22Rv1 (cell line): ENCODE data around the gene COL9A3.

Experiments
- H3K27ac ChIP-seq: fragments of 450-650 bp; 2 replicates; pipeline ENCODE4 v1.5.1; 2017
- ZFX ChIP-seq: fragments of 450-650 bp; IDR thresholded peaks from 2 replicates; pipeline ENCODE4 v1.6.1; 2017; ENCODE audit warnings: antibody characterized with exemption, borderline replicate concordance
- TF ChIP-seq, protein P1 (sequence below): fragments of 450-650 bp; IDR thresholded peaks from 2 replicates; pipeline ENCODE4 v1.5.1; 2017; ENCODE audit warnings: mild to moderate bottlenecking

The COL9A3 gene

DNA sequence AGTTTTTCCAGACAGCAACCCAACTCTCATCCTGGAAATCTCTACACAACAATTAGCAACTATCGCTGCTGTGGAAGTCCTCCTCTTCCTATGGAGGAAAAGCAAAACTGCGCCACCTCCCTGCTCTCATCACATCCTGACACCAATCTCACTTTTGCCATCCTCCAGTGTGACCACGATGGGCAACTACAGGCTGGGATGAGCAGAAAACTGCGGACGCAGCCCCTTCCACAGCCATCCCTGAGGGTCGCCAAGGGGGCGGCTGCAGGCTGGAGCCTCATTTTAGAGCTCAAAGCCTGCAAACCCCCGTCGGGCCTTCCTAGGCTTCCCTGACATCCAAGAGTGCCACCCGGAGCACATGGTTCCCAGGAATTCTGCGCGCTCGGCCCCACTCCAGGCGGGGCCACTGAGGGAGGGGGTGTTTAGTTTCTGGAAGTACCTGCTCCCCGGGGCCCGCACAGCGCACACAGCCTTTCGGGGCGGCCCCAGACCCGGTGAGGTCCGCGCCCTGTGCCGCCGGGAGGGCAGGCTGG lies 43.6 kb downstream of the COL9A3 start:
- TF ChIP-seq, protein P1, sequence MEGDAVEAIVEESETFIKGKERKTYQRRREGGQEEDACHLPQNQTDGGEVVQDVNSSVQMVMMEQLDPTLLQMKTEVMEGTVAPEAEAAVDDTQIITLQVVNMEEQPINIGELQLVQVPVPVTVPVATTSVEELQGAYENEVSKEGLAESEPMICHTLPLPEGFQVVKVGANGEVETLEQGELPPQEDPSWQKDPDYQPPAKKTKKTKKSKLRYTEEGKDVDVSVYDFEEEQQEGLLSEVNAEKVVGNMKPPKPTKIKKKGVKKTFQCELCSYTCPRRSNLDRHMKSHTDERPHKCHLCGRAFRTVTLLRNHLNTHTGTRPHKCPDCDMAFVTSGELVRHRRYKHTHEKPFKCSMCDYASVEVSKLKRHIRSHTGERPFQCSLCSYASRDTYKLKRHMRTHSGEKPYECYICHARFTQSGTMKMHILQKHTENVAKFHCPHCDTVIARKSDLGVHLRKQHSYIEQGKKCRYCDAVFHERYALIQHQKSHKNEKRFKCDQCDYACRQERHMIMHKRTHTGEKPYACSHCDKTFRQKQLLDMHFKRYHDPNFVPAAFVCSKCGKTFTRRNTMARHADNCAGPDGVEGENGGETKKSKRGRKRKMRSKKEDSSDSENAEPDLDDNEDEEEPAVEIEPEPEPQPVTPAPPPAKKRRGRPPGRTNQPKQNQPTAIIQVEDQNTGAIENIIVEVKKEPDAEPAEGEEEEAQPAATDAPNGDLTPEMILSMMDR: no peak
- no peak for TF ChIP-seq ZFX
- H3K27ac ChIP-seq: no peak overlapping the region

DNA sequence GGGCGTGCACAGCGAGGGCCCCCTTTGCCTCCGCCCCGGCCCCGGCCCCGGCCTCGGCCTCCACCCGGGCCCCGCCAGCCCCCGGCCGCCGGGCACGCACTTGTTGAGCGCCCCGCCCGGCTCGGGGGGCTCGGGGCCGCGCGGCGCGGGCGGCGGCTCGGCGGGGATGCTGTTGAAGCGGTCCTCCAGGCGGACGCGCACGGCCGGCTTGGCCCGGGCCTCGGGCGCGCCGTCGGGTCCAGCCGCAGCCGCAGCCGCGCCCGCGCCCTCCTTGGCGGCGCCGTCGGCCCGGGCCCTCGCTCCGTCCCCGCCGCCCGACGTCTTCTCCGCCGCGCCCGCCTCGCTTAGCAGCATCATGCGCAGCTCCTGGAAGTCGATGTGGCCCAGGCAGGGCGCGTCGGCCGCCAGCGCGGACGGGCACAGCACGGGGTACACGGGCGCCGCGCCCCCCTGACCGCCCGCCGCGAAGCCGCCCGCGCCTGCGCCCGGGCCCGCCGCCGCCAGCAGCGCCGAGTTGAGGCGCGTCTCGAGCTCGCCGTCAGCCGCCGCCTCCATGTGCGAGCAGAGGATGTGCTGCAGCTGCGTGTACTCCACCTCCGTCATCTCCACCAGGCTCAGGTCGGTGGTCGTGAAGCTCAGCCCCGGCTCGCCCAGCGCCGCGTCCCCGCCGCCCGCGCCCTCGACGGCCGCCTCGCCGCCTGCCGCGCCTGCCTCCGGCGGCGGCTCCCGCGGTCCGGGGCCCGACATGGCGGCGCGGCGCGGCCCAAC lies 44.3 kb downstream of the COL9A3 start:
- TF ChIP-seq ZFX: no peak
- TF ChIP-seq, protein P1: no peak
- H3K27ac ChIP-seq: no peak overlapping the region

DNA sequence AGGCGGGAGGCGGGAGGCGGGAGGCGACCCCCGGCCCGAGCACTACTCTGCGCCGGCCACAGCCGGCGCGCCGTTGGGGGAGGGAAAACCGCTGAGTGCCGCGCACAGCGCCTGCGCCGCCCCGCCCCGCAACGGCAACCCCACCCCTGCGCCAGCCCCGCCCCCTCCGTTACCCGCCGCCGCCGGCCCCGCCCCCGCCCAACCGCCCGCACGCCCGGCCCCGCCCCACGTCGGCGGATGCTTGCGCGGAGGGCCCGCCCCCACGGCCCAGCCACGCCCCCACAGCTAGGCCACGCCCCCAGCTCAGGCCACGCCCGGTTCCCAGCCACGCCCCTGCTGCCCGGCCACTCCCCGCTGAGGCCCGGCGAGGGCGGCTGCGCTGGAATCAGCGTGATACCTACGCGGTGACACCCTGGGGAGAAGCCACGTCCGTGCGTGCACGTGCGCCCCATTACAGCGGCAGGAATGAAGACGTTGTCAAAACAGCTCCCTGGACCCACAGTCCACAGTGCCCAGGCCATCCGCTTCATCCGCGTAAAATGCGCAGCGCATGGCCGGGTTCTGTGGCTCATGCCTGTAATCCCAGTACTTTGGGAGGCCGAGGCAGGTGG lies 45.0 kb downstream of the COL9A3 start, which contains the start of gene TCFL5:
Gene TCFL5, minus strand, starts transcription at position 97 of the 611 bp plus-strand sequence. CDS start 152 bp downstream, outside the sequence.
- H3K27ac ChIP-seq: no peak within 1 kb of the TSS
- TF ChIP-seq, protein P1: no peak

DNA sequence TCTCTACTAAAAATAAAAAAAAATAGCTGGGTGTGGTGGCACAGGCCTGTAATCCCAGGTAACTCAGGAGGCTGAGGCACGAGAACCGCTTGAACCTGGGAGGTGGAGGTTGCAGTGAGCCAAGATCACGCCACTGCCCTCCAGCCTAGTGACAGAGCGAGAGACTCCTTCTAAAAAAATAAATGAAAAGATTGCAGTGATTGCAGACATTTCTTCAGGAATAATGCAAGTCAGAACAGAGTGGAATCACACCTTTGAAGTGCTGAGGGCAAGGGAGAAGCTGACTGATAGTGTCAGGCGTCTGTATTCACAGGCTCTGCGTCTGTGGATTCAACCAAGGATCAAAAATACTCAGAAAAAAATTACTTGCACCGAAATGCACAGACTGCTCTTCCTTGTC lies 47.4 kb downstream of the COL9A3 start:
- TF ChIP-seq, protein P1: no peak
- TF ChIP-seq ZFX: no peak

DNA sequence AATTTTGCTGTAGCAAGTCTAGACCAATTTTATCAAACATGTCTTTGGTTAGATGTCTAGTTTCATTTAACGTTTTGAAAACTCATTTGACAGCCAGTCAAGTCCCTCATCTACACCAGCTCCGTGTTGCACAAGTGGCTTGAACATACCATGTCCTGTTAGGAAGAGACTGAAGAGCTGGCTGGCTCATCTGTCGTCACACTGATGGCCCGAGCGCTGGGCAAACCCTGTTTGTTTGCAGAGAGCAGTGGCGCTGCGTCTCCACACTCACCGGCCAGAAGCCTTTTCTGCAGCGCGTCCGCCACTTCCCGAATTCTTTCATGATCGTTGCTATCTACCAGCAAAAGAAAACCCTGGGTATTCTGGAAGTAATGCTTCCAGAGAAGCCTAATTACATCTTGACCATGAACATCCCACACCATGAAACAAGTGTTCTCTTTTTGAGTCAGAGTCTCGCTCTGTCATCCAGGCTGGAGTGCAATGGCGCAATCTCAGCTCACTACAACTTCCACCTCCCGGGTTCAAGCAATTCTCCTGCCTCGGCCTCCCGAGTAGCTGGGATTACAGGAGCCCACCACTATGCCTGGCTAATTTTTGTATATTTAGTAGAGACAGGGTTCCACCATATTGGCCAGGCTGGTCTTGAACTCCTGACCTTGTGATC lies 55.5 kb downstream of the COL9A3 start:
- peak overlapping the region; percentile 98 for H3K27ac ChIP-seq
- TF ChIP-seq ZFX: no peak
- TF ChIP-seq, protein P1: peak; percentile 36

More for the DNA sequence above, 47.4 kb downstream of the COL9A3 start:
- no peak overlapping the region for H3K27ac ChIP-seq

DNA sequence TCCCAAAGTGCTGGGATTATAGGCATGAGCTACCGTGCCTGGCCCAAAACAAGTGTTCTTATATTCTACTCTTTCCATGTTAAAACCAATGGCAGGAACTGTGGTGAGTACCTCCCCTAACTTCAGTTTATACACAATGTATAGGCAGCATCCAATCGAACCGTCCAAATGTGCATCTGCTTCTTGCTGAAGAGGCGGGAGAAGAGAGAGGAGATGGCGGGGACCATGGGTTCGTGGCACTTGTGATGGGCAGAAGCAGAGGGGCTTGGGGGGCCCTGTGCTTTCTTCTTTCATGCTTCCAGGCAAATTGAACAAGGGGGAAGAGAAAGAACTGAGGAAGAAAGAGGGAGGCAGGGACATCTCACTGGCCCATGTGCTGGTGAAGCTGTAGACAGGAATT lies 56.0 kb downstream of the COL9A3 start:
- no peak for TF ChIP-seq ZFX
- TF ChIP-seq, protein P1: no peak

DNA sequence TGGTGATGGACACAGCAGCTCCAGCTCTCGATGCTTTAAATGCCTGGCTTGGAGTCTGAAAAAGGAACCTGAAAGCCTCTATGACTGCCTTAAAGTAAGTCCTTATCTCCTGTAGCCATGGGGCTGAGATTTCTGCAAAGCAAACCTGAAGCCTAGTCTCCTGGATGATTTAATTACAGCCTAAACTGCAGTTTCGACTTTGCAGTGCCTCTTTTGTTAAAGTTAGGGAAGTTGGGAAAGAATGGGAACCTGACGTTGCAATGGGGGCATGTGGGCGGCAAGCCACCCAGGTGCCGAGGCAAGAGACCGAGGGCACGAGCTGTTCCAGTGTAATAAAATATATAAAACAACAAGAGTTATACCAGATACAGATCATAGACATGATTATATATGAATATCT lies 56.4 kb downstream of the COL9A3 start:
- no peak for TF ChIP-seq ZFX
- TF ChIP-seq, protein P1: no peak
- H3K27ac ChIP-seq: peak overlapping the region; percentile 98

More for the DNA sequence above, 56.0 kb downstream of the COL9A3 start:
- peak overlapping the region; percentile 98 for H3K27ac ChIP-seq
